ENCODE results near the gene JCAD. TPM values are rescaled to one million over a fixed set of nuclear protein-coding genes. Genes with fewer than 3 reads are reported as not detected.

The JCAD gene
- total and polyA plus RNA-seq, 10 of the 15 experiments (the other 5 are each of a cell fraction or from before 2014, with no cell fraction given): 0.28 TPM; not detected in 9

DNA sequence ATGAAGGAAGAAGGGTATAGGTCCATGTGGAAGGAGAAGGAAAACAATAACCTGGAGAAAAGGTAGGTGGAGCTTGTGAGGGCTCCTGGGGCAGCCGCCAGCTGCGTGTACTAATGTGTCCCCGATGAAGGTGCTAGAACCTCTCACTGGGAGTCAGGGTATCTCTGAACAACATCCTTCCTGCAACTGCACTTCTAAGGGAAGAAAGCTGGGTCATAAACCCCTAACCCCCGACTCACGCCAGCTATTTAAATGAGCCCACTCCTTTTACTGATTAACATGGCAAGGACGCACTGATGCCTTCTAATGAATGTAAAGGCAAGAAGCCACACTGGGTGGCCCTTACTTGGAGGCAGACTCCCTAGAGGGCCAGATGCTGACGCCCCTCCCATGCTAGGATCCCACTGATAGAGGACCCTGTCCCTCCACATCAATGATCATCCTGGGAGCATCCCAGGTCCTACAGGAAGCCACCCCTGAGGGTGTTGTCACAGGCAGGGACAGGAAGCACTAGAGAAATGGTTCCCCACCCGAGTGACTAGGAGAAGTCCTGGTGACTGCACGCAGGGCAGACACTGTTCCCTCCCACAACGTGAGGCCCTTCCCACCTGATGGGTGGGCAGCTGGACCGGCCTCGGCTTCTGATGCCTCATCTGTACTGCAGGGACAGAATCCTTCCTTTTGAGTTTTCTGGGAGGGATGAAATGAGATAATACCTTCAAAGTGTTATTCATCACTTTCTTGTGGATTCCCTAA is 20.4 kb downstream of the JCAD start:
- Histone ChIP-seq H3K27ac (ENCODE audit: control insufficient read depth, insufficient read depth) (no peak overlapping the region), H3K36me3 (ENCODE audit: control insufficient read depth in 2 of 2, insufficient read depth in 2 of 2, low read length in 1 of 2) (no peaks in the 10 kb centered on the region), H3K4me3 (no peak overlapping the region), H3K4me1 (ENCODE audit: control insufficient read depth, insufficient read depth, low read length) (peaks cover 4% of the 10 kb centered on the region; the same call in 1 of the 2 replicates), H3K27me3 (replicated peaks in 1 of 2; ENCODE audit: control insufficient read depth in 2 of 2, insufficient read depth in 2 of 2, low read length in 1 of 2) (no peaks in the 10 kb centered on the region; a peak in 1 of 4 replicates), H3K9me3 (replicated peaks; ENCODE audit: control insufficient read depth, insufficient read depth, low read length) (no peaks in the 10 kb centered on the region), H3K4me2 (ENCODE audit: control insufficient read depth, insufficient read depth) (no peak overlapping the region), H3K9ac (ENCODE audit: control insufficient read depth, insufficient read depth, low read length) (no peak overlapping the region), H4K20me1 (ENCODE audit: control insufficient read depth, insufficient read depth) (no peaks in the 10 kb centered on the region), H2AFZ (ENCODE audit: control insufficient read depth, low read depth, low read length) (no peak overlapping the region), H3K79me2 (ENCODE audit: control insufficient read depth, insufficient read depth, low read length) (no peaks in the 10 kb centered on the region)
- in situ Hi-C loops (cut with MboI) (no loop called here), intact Hi-C loops (cut with micrococcal nuclease; ENCODE audit: unreplicated experiment) (no loop called here)
- FAIRE-seq: no peak
- POLR2A ChIA-PET: no interaction called here
- no TSS peak for BruUV-seq (replicated peaks)
- RAD21 ChIA-PET (ENCODE audit: unreplicated experiment): no interaction called here
- 23% methylated on average over 12 of the region's 12 CpGs for WGBS (ENCODE audit: insufficient coverage, insufficient replicate concordance, low lambda C conversion rate, missing lambda C conversion rate)
- SMC1A ChIA-PET (ENCODE audit: uncharacterized antibody, unreplicated experiment): no interaction called here
- TF ChIP-seq PAX8 (IDR thresholded peaks at IDR 0.05): no peak
- no peak for TF ChIP-seq MYB (IDR thresholded peaks at IDR 0.05; ENCODE audit: borderline replicate concordance, low read depth, low read length)
- TF ChIP-seq NFXL1 (IDR thresholded peaks at IDR 0.05; ENCODE audit: borderline replicate concordance): no peak
- no peak for TF ChIP-seq FOXM1 (IDR thresholded peaks at IDR 0.05; ENCODE audit: low read depth, low read length)
- no peak for TF ChIP-seq ZBED1 (IDR thresholded peaks at IDR 0.05; ENCODE audit: borderline replicate concordance)
- TF ChIP-seq, protein P1, sequence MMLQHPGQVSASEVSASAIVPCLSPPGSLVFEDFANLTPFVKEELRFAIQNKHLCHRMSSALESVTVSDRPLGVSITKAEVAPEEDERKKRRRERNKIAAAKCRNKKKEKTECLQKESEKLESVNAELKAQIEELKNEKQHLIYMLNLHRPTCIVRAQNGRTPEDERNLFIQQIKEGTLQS (IDR thresholded peaks at IDR 0.05; ENCODE audit: borderline replicate concordance, extremely low read depth, low read depth, low read length): no peak
- TF ChIP-seq POU2F2 (IDR thresholded peaks at IDR 0.05; ENCODE audit: borderline replicate concordance, low read depth, low read length): no peak
- no peak for TF ChIP-seq RAD51 (IDR thresholded peaks at IDR 0.05)
- no peak for DNase-seq (ENCODE audit: low read depth, low spot score)
- CTCF ChIA-PET: no interaction called here
- no peak for ATAC-seq

Data from GM12878 (cell line).